Upper lobe of left lung (tissue), 4 donors: ENCODE data around the gene CCDC148.

ENCODE experiments used
- POLR2A ChIP-seq, 4 donors: fragments of 450-650 bp; IDR thresholded peaks; one replicate each; pipeline ENCODE4 v1.5.1; 2016 to 2017; ENCODE audit warnings: antibody characterized with exemption in 4 of 4, mild to moderate bottlenecking in 2 of 4
- POLR2AphosphoS5 ChIP-seq, 2 donors: sonication (generic); formaldehyde crosslinking; IDR thresholded peaks; one replicate each; pipeline ENCODE4 v1.5.1; 2017; ENCODE audit warnings: antibody characterized with exemption in 2 of 2

- TF ChIP-seq POLR2A (IDR thresholded peaks at IDR 0.05): no peak
- TF ChIP-seq POLR2AphosphoS5 (IDR thresholded peaks at IDR 0.05): no peak
Observed at GRCh38 chr2:158135096-158135495, 321.5 kb downstream of the CCDC148 start.
